ENCODE measurements around the gene IL17RB. TPM values are rescaled to one million over a fixed set of nuclear protein-coding genes. Genes with fewer than 3 reads are reported as not detected.

The IL17RB gene
- total RNA-seq, 2 experiments from 2014 or later: 0.31 to 0.32 TPM

GRCh38 chr3:53862241-53862640, 15.9 kb downstream of the IL17RB start:
- Mint-ChIP-seq H3K36me3 (ENCODE audit: low read depth) (peaks cover 30% of the 10 kb centered on the region), H3K9me3 (ENCODE audit: insufficient read depth) (no peaks in the 10 kb centered on the region), H3K4me1 (ENCODE audit: low read depth) (peaks cover 5% of the 10 kb centered on the region), H3K27ac (no peak overlapping the region), H3K4me3 (no peak overlapping the region), H3K27me3 (ENCODE audit: low read depth) (no peaks in the 10 kb centered on the region)
- DNase-seq: no peak
- ATAC-seq: no peak
- ChIA-PET POLR2A (no interaction called here), CTCF (no interaction called here)

DNA sequence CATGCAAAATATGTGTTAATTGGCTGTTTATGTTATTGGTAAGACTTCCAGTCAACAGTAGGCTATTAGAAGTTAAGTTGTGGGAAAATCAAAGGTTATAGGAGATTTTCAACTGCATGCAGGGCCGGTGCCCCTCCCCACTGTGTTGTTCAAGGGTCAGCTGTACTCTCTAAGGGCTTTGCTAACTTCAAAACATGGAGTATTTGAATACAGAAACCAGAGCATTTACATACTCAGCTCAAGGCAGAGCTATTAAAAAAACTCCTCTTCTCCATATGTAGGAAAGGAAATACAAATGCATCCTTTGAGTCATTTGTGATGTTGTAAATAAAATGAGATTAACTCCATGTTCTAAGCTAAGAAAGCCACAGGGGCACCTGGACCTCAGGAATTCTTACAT, 16.8 kb downstream of the IL17RB start:
- H3K27ac Mint-ChIP-seq: no peak overlapping the region
- no peaks in the 10 kb centered on the region for H3K4me1 Mint-ChIP-seq (ENCODE audit: low read depth)
- no peaks in the 10 kb centered on the region for H3K9me3 Mint-ChIP-seq (ENCODE audit: insufficient read depth)
- ChIA-PET POLR2A (no interaction called here), CTCF (no interaction called here)
- ATAC-seq: no peak
- no peak for DNase-seq
- peaks cover 33% of the 10 kb centered on the region for H3K36me3 Mint-ChIP-seq (ENCODE audit: low read depth)
- H3K27me3 Mint-ChIP-seq (ENCODE audit: low read depth): no peaks in the 10 kb centered on the region
- H3K4me3 Mint-ChIP-seq: no peak overlapping the region

- ChIA-PET CTCF (no interaction called here), POLR2A (no interaction called here)
- no peak overlapping the region for H3K27ac Mint-ChIP-seq
- ATAC-seq (no peak), DNase-seq (no peak)
- H3K4me3 Mint-ChIP-seq: no peak overlapping the region
- peaks cover 44% of the 10 kb centered on the region for H3K36me3 Mint-ChIP-seq (ENCODE audit: low read depth)
- no peaks in the 10 kb centered on the region for H3K4me1 Mint-ChIP-seq (ENCODE audit: low read depth)
- no peaks in the 10 kb centered on the region for H3K9me3 Mint-ChIP-seq (ENCODE audit: insufficient read depth)
- no peaks in the 10 kb centered on the region for H3K27me3 Mint-ChIP-seq (ENCODE audit: low read depth)
Observed at GRCh38 chr3:53865732-53866499, 19.5 kb downstream of the IL17RB start.

DNA sequence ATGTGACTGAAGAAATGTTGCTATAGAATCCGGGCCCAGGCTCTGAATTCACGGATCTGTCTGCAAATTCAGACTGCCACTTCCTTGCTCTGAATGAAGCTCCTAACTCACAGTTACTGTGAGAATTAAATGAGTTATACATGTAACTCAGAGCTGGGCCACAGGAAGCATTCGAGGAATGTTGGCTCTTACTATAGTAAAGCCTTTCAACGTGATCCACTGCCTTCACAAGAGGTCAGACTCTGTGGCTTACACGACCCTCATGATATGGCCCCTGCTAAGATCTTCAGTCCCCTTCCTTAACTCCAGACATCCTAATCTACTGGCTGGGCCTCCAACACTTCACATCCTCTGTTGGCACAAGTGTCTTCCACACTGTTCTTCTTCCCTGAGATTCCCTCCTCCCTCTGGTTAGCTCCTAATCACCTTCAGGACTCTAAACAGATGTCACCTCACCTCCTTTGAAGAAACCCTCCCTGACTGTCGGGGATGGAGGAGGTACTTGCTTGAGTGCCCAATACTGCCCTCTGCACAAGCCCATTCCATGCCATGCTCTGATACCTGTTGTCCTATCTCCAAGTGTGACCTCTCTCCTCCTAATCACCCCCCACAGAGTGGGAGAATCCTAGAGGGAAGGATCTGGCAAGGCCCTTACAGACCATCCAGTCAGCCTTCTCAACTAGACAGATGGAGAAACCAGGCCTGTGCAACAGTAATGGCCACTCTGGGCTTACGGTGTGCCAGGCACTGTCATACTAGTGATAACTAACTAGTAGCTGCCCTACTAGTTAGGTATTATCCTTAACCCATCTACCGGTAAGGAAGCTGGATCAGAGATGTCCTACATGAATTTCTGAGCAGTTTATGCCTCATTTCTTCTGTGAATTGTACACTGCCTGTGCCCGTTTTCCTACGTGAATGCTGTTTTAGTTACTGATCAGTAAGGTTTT, 34.3 kb downstream of the IL17RB start:
- Mint-ChIP-seq H3K27me3 (ENCODE audit: low read depth) (no peaks in the 10 kb centered on the region), H3K9me3 (ENCODE audit: insufficient read depth) (no peaks in the 10 kb centered on the region), H3K4me3 (peak overlapping the region; percentile 93), H3K4me1 (ENCODE audit: low read depth) (peaks cover 23% of the 10 kb centered on the region), H3K27ac (peak overlapping the region; percentile 96), H3K36me3 (ENCODE audit: low read depth) (peaks cover 45% of the 10 kb centered on the region)
- DNase-seq (no peak), ATAC-seq (no peak)
- CTCF ChIA-PET: interaction anchor here (1.0 to 2.1 kb wide), 2 partner anchors 9 to 10 kb away, joined by 5 to 13 read pairs; partner anchors contain the start of gene SELENOK
- POLR2A ChIA-PET: interaction anchor here (0.9 to 3.9 kb wide), 3 partner anchors 8 to 11 kb away, joined by 3 to 37 read pairs (median 3); partner anchors contain the start of gene SELENOK

DNA sequence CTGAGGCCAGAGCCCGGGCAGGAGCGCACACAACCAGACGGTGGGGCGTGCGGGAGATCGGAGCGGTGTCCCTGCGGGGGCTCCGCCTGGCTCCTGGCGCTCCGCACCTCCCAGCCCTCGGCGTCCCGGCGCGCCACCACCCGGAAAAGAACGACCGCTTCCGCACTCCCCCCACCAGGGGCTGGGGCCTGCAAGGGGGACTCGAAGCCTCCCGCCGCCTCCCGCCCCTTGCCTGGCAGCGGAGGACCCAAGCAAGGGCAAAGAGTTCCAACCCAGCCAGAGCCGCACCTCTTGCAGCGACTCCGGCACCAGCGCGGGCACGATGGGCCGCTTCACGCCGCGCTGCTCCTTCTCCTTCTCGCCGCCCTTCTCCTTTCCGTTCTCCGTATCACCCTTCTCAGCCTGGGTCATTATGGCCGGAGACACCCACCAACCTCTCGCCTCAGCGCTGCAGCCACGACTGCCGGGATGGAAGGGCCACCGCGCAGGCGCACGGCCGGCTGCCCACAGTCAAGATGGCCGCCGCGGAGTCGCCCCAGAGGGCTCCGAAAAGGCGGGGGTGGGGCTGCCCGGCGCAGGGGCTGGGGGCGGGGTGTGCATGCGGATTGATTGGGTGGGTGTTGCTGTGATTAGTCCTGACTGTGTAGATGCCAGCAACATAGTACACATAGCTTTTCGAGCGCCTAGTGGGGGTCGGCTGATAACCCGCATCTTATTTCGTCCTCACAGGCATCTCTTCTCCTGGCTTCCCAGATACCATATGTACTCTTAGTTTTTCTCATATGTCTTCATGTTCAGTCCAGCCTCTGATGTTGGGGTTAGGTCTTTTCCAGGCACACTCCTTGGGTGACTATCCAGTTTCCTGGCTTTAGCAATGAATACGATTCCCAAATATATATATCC, 35.6 kb downstream of the IL17RB start, which contains the start of gene ACTR8:
Gene ACTR8, minus strand, starts transcription at position 462 of the 903 bp plus-strand sequence. Its CDS starts 51 bp downstream, at position 411.
- ATAC-seq: peak; percentile 93
- ChIA-PET CTCF (interaction anchor here (1.0 to 2.1 kb wide), 3 partner anchors 9 to 10 kb away, joined by 3 to 13 read pairs (median 5); partner anchors contain the start of gene SELENOK), POLR2A (interaction anchor here (0.6 to 3.9 kb wide), 3 partner anchors 9 to 16 kb away, joined by 3 to 37 read pairs (median 3); partner anchors contain the start of gene SELENOK)
- peak within 1 kb of the TSS; percentile 96 for H3K27ac Mint-ChIP-seq
- H3K36me3 Mint-ChIP-seq (ENCODE audit: low read depth): peaks cover 44% of the 10 kb centered on the region
- H3K9me3 Mint-ChIP-seq (ENCODE audit: insufficient read depth): no peaks in the 10 kb centered on the region
- peak; percentile 87 for DNase-seq
- no peaks in the 10 kb centered on the region for H3K27me3 Mint-ChIP-seq (ENCODE audit: low read depth)
- peak within 1 kb of the TSS; percentile 93 for H3K4me3 Mint-ChIP-seq
- peaks cover 27% of the 10 kb centered on the region for H3K4me1 Mint-ChIP-seq (ENCODE audit: low read depth)

GRCh38 chr3:53883008-53883407, 36.6 kb downstream of the IL17RB start:
- Mint-ChIP-seq H3K27me3 (ENCODE audit: low read depth) (no peaks in the 10 kb centered on the region), H3K27ac (peak overlapping the region; percentile 96), H3K4me1 (ENCODE audit: low read depth) (peaks cover 37% of the 10 kb centered on the region), H3K9me3 (ENCODE audit: insufficient read depth) (no peaks in the 10 kb centered on the region), H3K36me3 (ENCODE audit: low read depth) (peaks cover 39% of the 10 kb centered on the region), H3K4me3 (peak overlapping the region; percentile 93)
- ChIA-PET POLR2A (interaction anchor here (3.9 kb wide), 1 partner anchor 8 kb away, joined by 37 read pairs; the partner anchor contains the start of gene SELENOK), CTCF (interaction anchor here (1.4 kb wide), 1 partner anchor 8 kb away, joined by 3 read pairs; no protein-coding TSS in a partner anchor)
- ATAC-seq (no peak), DNase-seq (no peak)

DNA sequence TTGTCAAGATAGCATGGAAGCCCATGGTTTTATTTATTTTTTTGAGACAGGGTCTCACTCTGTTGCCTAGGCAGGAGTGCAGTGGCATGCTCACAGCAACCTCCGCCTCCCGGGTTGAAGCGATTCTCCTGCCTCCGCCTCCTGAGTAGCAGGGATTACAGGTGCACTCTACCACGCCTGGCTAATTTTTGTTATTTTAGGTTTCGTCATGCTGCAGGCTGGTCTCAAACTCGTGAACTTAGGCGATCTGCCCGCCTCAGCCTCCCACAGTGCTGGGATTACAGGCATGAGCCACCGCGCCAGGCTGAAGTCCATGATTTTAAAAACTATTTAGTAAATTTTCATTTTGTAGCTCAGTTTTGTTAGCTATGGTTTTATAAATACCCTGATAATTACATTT, 38.3 kb downstream of the IL17RB start:
- peaks cover 40% of the 10 kb centered on the region for H3K36me3 Mint-ChIP-seq (ENCODE audit: low read depth)
- POLR2A ChIA-PET: no interaction called here
- H3K27me3 Mint-ChIP-seq (ENCODE audit: low read depth): no peaks in the 10 kb centered on the region
- no peaks in the 10 kb centered on the region for H3K9me3 Mint-ChIP-seq (ENCODE audit: insufficient read depth)
- H3K27ac Mint-ChIP-seq: no peak overlapping the region
- peaks cover 46% of the 10 kb centered on the region for H3K4me1 Mint-ChIP-seq (ENCODE audit: low read depth)
- DNase-seq (no peak), ATAC-seq (no peak)
- CTCF ChIA-PET: no interaction called here
- no peak overlapping the region for H3K4me3 Mint-ChIP-seq

DNA sequence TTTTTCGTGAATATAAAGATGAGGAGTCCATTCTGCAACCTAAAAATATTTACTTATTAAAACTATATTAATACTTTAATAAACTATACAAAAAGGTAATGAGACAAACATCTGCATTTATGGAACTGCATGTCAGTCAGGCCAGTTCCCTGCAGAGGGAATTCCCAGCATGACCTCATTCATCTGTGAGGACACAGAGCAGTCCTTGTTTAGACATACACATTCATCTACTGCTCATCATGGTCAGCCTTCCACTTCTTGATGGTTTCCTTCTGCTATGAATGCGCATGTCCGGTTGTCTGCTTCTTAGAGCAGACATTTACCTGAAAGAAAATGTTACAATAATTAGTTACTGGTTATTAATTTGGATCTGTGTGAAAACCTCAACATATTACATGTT, 38.9 kb downstream of the IL17RB start:
- CTCF ChIA-PET: no interaction called here
- Mint-ChIP-seq H3K9me3 (ENCODE audit: insufficient read depth) (no peaks in the 10 kb centered on the region), H3K4me1 (ENCODE audit: low read depth) (peaks cover 46% of the 10 kb centered on the region), H3K27me3 (ENCODE audit: low read depth) (no peaks in the 10 kb centered on the region), H3K36me3 (ENCODE audit: low read depth) (peaks cover 36% of the 10 kb centered on the region), H3K4me3 (no peak overlapping the region), H3K27ac (no peak overlapping the region)
- POLR2A ChIA-PET: no interaction called here
- no peak for ATAC-seq
- DNase-seq: no peak

DNA sequence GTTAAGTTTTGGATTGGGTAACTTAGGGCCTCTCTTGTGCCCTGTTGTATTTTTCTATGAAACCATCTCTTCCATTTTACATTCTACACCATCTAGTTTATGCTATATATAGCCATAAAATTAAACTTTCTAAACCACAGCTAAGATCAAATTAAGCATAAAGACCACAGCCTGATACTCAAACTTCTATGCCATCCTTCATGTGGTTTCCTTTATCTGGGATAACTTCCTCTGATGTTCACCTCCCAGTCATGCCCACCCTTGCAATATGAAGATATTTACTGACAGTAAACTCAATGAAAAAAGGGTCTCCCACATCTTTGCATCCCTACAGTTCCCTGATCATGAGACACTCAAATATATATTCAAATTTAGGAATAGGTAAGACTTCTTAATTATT, 41.1 kb downstream of the IL17RB start:
- H3K27ac Mint-ChIP-seq: peak overlapping the region; percentile 5
- CTCF ChIA-PET: no interaction called here

GRCh38 chr3:53888232-53888631, 41.9 kb downstream of the IL17RB start:
- H3K36me3 Mint-ChIP-seq (ENCODE audit: low read depth): peaks cover 38% of the 10 kb centered on the region
- POLR2A ChIA-PET: no interaction called here

More for the DNA sequence above, 41.1 kb downstream of the IL17RB start:
- no peaks in the 10 kb centered on the region for H3K27me3 Mint-ChIP-seq (ENCODE audit: low read depth)
- H3K4me1 Mint-ChIP-seq (ENCODE audit: low read depth): peaks cover 47% of the 10 kb centered on the region
- POLR2A ChIA-PET: no interaction called here
- H3K36me3 Mint-ChIP-seq (ENCODE audit: low read depth): peaks cover 35% of the 10 kb centered on the region
- H3K4me3 Mint-ChIP-seq: peak overlapping the region; percentile 23
- DNase-seq (no peak), ATAC-seq (no peak)
- H3K9me3 Mint-ChIP-seq (ENCODE audit: insufficient read depth): no peaks in the 10 kb centered on the region

More at GRCh38 chr3:53888232-53888631, 41.9 kb downstream of the IL17RB start:
- Mint-ChIP-seq H3K27me3 (ENCODE audit: low read depth) (no peaks in the 10 kb centered on the region), H3K4me3 (no peak overlapping the region), H3K27ac (no peak overlapping the region), H3K4me1 (ENCODE audit: low read depth) (peaks cover 52% of the 10 kb centered on the region), H3K9me3 (ENCODE audit: insufficient read depth) (no peaks in the 10 kb centered on the region)
- DNase-seq (no peak), ATAC-seq (no peak)
- CTCF ChIA-PET: no interaction called here
